Measurements from ENCODE around the gene GLS. TPM values are rescaled to one million over a fixed set of nuclear protein-coding genes. Genes with fewer than 3 reads are reported as not detected.

Gene GLS
- total and polyA plus RNA-seq, 2 donors (not counting 1 experiment from before 2014, with no cell fraction given), result 32.5 to 195 TPM

DNA sequence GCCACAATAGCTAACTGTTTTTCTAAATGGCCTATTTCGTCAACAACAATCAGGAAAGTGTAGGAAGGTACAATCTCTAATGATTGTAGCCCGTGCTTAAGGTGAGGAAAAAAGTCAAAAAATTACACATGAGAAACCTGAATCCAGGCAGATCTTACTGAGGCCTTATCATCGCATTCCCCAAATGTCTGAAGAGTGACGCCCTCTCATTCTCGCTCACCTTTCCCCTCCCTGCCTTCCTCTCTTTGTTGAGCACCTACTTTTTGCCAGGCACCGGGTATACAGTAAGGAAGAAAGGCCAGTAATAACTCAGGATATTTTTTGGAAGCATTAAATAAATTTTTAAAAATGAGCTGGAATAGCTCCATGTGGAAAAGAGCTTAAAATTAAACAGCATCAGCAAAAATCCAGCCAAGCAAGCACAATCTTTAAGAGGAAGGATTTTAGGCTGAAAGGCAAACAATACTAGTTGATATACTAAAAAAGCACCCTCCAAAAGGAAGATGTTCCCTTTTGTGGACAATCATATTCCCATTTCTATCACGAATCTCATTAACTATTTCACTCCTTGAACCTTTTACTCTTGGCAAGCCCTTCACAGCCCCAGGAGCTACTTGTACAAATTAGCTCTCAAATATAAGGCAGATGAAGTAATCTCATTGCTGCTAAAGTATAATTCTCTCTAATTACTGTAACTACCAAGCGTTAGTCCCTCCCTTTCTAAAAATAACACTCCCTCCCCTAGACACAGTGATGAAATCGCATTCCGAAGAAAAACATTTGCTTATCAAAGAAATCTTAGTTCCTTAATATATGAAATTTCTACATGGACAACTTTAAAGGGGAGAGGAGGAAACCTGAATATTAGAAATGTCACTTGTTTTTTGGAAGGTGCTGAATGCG lies 93.4 kb downstream of the GLS start:
- Histone ChIP-seq H3K9me3 (ENCODE audit: control extremely low read depth in 1 of 3, control insufficient read depth in 2 of 3, insufficient read depth in 1 of 3, low read length in 2 of 3) (no peaks in the 10 kb centered on the region), H3K9ac (ENCODE audit: low read length) (no peak overlapping the region), H3K36me3 (replicated peaks in 1 of 2; ENCODE audit: control extremely low read depth in 1 of 2, control insufficient read depth in 1 of 2, extremely low read depth in 1 of 2, insufficient read depth in 2 of 2, low read length in 1 of 2) (peaks cover 15 to 97% of the 10 kb centered on the region in 2 experiments), H3K79me2 (ENCODE audit: control insufficient read depth, insufficient read depth, low read length) (no peaks in the 10 kb centered on the region), H3K4me1 (ENCODE audit: control insufficient read depth in 2 of 2, insufficient read depth in 2 of 2, low read length in 2 of 2) (no peaks in the 10 kb centered on the region), H3K4me2 (replicated peaks; ENCODE audit: low read depth, low read length, poor library complexity, severe bottlenecking) (no peak overlapping the region), H3K4me3 (ENCODE audit: control extremely low read depth in 1 of 5, extremely low read depth in 1 of 5, insufficient read depth in 1 of 5, low read depth in 2 of 5, low read length in 4 of 5) (no peak overlapping the region), H2AFZ (ENCODE audit: insufficient read depth, low read depth, low read length, poor library complexity, severe bottlenecking) (no peak overlapping the region), H3K27ac (ENCODE audit: low read length in 2 of 2) (no peak overlapping the region), H4K20me1 (ENCODE audit: control insufficient read depth, insufficient read depth, low read length, poor library complexity, severe bottlenecking) (no peaks in the 10 kb centered on the region), H3K27me3 (replicated peaks in 1 of 4; ENCODE audit: control extremely low read depth in 1 of 4, control insufficient read depth in 3 of 4, insufficient read depth in 4 of 4, low read length in 3 of 4) (no peaks in the 10 kb centered on the region)
- ATAC-seq (ENCODE audit: low read depth), result no peak
- no peak overlapping the region for H3K4me3 Mint-ChIP-seq
- TF ChIP-seq EZH2 (IDR thresholded peaks at IDR 0.05; ENCODE audit: borderline replicate concordance, insufficient read depth, low read depth, low read length, poor library complexity, severe bottlenecking) (no peak), CTCF (IDR thresholded peaks at IDR 0.05) (no peak)
- H3K9me3 Mint-ChIP-seq (ENCODE audit: insufficient read depth), result no peaks in the 10 kb centered on the region
- POLR2A ChIA-PET, result no interaction called here
- CTCF ChIA-PET, result no interaction called here
- intact Hi-C loops (cut with micrococcal nuclease), result loop anchor here (5.0 kb wide), 1 partner anchor 37 kb away; no protein-coding TSS in a partner anchor
- no peaks in the 10 kb centered on the region for H3K27me3 Mint-ChIP-seq
- H3K4me1 Mint-ChIP-seq, result no peaks in the 10 kb centered on the region
- WGBS (ENCODE audit: insufficient coverage), result 100% methylated on average over 4 of the region's 11 CpGs
- no peak overlapping the region for H3K27ac Mint-ChIP-seq
- DNase-seq, result no peak
